Erythroblast (primary cell): ENCODE measurements around the gene OPN4.

Experiments
- GATA1 ChIP-seq: IDR thresholded peaks from 2 replicates; pipeline ENCODE4 v1.6.1; 2011; ENCODE audit warnings: low read depth, mild to moderate bottlenecking, control low read depth, low read length, moderate library complexity
- POLR2A ChIP-seq: IDR thresholded peaks from 2 replicates; pipeline ENCODE4 v1.6.1; 2011; ENCODE audit warnings: mild to moderate bottlenecking, low read length

DNA sequence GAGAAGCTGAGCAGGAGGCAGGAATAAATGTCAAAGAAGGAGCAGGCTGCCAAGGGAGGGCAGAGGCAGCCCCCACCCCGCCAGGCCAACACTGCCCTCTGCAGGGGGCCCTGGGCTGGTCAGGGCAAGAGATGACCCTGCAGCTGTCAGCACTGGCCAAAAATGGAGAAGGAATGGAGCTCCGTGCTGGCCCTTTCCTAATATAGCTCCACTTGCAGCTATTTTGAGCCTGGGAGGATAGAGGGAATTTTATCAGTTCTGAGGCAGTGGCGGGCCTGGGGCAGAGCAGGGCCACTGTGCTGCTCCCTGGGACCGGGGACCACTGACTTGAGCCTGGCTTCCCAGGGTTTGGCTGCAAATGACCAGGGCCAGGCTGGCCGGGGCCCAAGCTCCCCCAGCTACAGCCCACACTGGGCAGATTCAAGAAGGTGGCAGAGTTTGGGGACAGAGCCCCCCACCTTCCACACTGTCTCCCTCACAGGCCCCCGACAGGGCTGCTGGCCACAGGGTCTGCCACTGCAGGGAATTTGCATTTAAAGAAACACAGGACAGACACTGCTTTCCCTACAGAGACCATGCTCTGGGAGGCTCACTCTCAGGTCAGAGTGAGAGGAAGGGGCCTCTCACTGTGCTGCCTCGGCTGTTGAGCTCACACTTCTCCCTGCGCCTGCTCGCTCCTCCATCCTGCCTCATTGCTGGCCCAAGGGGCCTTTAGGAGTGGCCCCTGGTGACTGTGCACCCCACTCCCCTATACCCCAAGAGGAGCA, 30.2 kb downstream of the OPN4 start:
- TF ChIP-seq POLR2A (no peak), GATA1 (no peak)
